ENCODE data around the gene S1PR3. TPM values are rescaled to one million over a fixed set of nuclear protein-coding genes. Genes with fewer than 3 reads are reported as not detected.

Gene S1PR3
- total RNA-seq, 1 donor, result 3.3 TPM

DNA sequence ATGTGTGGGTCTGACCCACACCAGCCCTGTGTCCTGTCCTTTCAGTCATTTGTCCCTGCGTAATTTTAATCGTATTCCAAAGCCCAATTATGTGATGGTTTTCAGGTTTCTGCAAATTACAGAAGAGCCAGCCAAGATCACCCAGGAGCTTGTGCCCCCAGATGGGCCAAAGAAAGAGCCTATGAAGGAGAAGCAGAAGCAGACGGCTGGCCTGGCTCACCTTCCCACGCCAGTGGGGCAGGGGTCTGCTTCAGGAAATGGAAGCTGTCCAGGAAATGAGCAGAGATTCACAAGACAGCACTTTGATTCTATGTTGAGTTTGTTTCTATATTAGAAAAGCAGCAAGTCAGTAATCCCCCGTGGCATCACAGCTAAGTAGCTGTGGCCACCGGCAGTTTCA is 11.7 kb downstream of the S1PR3 start:
- Histone ChIP-seq H3K36me3 (ENCODE audit: insufficient read depth, low read length) (peaks cover 19% of the 10 kb centered on the region), H4K20me1 (ENCODE audit: insufficient read depth, low read length) (no peaks in the 10 kb centered on the region), H3K9me3 (ENCODE audit: low read depth, low read length) (no peaks in the 10 kb centered on the region), H3K4me3 (ENCODE audit: insufficient read depth, low read length) (no peak overlapping the region), H3K79me2 (ENCODE audit: insufficient read depth, low read length) (no peaks in the 10 kb centered on the region), H3K4me1 (ENCODE audit: insufficient read depth, low read length) (peaks cover 15% of the 10 kb centered on the region), H3K4me2 (ENCODE audit: insufficient read depth, low read length) (no peak overlapping the region), H3K27me3 (ENCODE audit: insufficient read depth, low read length) (no peaks in the 10 kb centered on the region), H3K27ac (ENCODE audit: low read depth, low read length) (no peak overlapping the region), H2AFZ (ENCODE audit: low read length) (no peak overlapping the region)
- no peak for DNase-seq (ENCODE audit: insufficient read length, low spot score, missing footprints)
- TF ChIP-seq, protein P1, sequence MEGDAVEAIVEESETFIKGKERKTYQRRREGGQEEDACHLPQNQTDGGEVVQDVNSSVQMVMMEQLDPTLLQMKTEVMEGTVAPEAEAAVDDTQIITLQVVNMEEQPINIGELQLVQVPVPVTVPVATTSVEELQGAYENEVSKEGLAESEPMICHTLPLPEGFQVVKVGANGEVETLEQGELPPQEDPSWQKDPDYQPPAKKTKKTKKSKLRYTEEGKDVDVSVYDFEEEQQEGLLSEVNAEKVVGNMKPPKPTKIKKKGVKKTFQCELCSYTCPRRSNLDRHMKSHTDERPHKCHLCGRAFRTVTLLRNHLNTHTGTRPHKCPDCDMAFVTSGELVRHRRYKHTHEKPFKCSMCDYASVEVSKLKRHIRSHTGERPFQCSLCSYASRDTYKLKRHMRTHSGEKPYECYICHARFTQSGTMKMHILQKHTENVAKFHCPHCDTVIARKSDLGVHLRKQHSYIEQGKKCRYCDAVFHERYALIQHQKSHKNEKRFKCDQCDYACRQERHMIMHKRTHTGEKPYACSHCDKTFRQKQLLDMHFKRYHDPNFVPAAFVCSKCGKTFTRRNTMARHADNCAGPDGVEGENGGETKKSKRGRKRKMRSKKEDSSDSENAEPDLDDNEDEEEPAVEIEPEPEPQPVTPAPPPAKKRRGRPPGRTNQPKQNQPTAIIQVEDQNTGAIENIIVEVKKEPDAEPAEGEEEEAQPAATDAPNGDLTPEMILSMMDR (IDR thresholded peaks at IDR 0.05; ENCODE audit: extremely low read depth, low read depth, low read length), result no peak

DNA sequence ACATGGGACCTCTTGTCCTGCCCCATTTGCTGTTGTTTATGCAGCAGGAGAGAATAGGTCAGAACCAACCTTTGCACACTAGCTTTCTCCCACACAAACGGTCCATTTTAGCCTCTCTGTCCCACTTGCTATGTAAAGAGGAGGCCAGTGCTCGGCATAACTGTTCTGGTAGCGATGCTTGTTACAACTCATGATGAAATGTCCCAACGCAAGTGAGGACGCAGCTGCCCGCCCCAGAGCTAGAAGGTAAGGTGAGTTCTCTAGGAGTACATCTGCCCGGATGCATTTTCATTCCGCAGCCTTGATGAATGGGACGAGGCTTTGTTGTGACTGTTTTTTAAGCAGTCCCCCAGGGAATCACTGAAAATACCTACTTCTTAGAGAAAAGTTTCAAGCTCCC is 14.1 kb downstream of the S1PR3 start:
- Histone ChIP-seq H3K27ac (ENCODE audit: low read depth, low read length) (no peak overlapping the region), H2AFZ (ENCODE audit: low read length) (no peak overlapping the region), H3K4me3 (ENCODE audit: insufficient read depth, low read length) (no peak overlapping the region), H4K20me1 (ENCODE audit: insufficient read depth, low read length) (no peaks in the 10 kb centered on the region), H3K36me3 (ENCODE audit: insufficient read depth, low read length) (peaks cover 19% of the 10 kb centered on the region), H3K4me2 (ENCODE audit: insufficient read depth, low read length) (no peak overlapping the region), H3K9me3 (ENCODE audit: low read depth, low read length) (no peaks in the 10 kb centered on the region), H3K4me1 (ENCODE audit: insufficient read depth, low read length) (peaks cover 6% of the 10 kb centered on the region), H3K79me2 (ENCODE audit: insufficient read depth, low read length) (no peaks in the 10 kb centered on the region), H3K27me3 (ENCODE audit: insufficient read depth, low read length) (no peaks in the 10 kb centered on the region)
- no peak for DNase-seq (ENCODE audit: insufficient read length, low spot score, missing footprints)
- TF ChIP-seq, protein P1 (IDR thresholded peaks at IDR 0.05; ENCODE audit: extremely low read depth, low read depth, low read length), result no peak

DNA sequence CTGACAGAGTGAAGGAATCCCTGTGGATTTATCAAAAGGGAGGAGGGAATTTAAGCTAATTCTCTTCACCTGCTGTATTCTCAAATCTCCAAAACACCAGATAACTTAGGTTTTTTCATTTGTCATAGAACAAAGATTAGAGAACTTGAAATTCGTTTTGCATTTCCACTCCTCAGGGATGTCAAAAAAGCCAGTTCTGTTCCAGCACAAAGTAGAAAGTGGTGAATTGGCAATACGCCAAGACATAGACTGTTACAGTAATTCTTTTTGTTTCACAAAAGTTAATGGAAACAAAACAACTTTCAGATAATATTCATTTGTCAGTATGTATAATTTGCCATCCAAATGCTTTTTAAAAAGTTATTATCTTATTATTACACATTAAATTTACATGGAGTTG is 15.0 kb downstream of the S1PR3 start:
- no peaks in the 10 kb centered on the region for H3K27me3 ChIP-seq (ENCODE audit: insufficient read depth, low read length)
- TF ChIP-seq, protein P1 (IDR thresholded peaks at IDR 0.05; ENCODE audit: extremely low read depth, low read depth, low read length), result no peak

DNA sequence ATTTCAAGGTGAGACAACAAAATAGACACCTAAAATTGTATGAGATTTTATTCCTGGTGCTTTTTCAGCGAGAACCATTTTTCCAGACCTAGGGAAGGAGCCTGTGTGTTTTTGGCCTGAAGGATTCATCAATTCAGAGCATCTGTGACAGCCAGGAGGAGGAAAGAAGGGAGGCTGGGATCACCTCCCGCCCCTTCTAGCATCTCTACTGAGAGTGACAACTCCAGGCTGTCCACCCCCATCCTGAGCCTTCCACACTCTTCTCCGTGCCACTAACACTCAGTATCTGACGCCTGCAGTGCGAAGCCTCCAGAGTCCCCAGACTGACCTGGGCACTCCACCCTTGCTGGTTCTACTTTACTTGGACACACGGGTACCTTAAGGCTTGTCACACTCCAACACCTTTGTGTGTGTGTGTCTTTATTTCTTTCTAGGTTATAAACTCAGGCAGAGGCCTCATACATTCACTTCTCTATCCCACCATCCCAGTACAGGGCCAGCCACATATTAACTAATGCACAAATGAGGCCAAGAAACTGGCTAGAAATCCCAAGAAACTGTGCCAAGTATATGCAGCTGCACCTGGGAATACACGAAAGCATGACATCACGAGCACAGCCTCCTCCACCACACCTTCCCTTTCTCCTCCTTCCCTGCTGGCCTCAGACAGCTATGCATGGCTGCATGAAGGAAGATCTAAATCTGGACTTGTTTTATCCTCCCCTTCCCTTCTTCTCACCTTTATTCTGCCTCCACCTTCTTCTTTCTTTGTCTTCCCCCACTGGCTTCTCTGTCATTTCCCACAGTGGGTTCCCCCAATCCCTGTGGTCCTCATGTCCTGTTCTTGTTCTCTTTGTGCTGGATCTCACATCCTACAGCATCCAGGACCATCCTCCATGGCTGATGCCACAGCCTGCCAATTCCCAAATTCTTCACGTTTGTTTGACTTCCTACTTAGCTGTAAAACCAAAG is 16.0 kb downstream of the S1PR3 start:
- H3K4me3 ChIP-seq (ENCODE audit: insufficient read depth, low read length), result no peak overlapping the region
- no peaks in the 10 kb centered on the region for H3K9me3 ChIP-seq (ENCODE audit: low read depth, low read length)
- H3K79me2 ChIP-seq (ENCODE audit: insufficient read depth, low read length), result no peaks in the 10 kb centered on the region
- no peak for DNase-seq (ENCODE audit: insufficient read length, low spot score, missing footprints)
- no peaks in the 10 kb centered on the region for H3K27me3 ChIP-seq (ENCODE audit: insufficient read depth, low read length)
- H3K4me1 ChIP-seq (ENCODE audit: insufficient read depth, low read length), result no peaks in the 10 kb centered on the region
- H3K27ac ChIP-seq (ENCODE audit: low read depth, low read length), result no peak overlapping the region
- H3K4me2 ChIP-seq (ENCODE audit: insufficient read depth, low read length), result no peak overlapping the region
- TF ChIP-seq, protein P1 (IDR thresholded peaks at IDR 0.05; ENCODE audit: extremely low read depth, low read depth, low read length), result no peak
- H2AFZ ChIP-seq (ENCODE audit: low read length), result no peak overlapping the region
- H4K20me1 ChIP-seq (ENCODE audit: insufficient read depth, low read length), result no peaks in the 10 kb centered on the region
- peaks cover 10% of the 10 kb centered on the region for H3K36me3 ChIP-seq (ENCODE audit: insufficient read depth, low read length)

More for the DNA sequence above, 15.0 kb downstream of the S1PR3 start:
- Histone ChIP-seq H2AFZ (ENCODE audit: low read length) (no peak overlapping the region), H3K79me2 (ENCODE audit: insufficient read depth, low read length) (no peaks in the 10 kb centered on the region), H3K27ac (ENCODE audit: low read depth, low read length) (no peak overlapping the region), H3K9me3 (ENCODE audit: low read depth, low read length) (no peaks in the 10 kb centered on the region), H4K20me1 (ENCODE audit: insufficient read depth, low read length) (no peaks in the 10 kb centered on the region), H3K36me3 (ENCODE audit: insufficient read depth, low read length) (peaks cover 19% of the 10 kb centered on the region), H3K4me3 (ENCODE audit: insufficient read depth, low read length) (no peak overlapping the region), H3K4me1 (ENCODE audit: insufficient read depth, low read length) (no peaks in the 10 kb centered on the region), H3K4me2 (ENCODE audit: insufficient read depth, low read length) (no peak overlapping the region)
- no peak for DNase-seq (ENCODE audit: insufficient read length, low spot score, missing footprints)
